GM12891 (cell line): Measurements from ENCODE around the gene ZBTB20.

Experiments
- PAX5 ChIP-seq: IDR thresholded peaks from 2 replicates; pipeline ENCODE4 v1.6.1; 2011; ENCODE audit warnings: low read length, moderate library complexity, mild to moderate bottlenecking; ENCODE audit not compliant: insufficient read depth, severe bottlenecking
- POLR2A ChIP-seq: IDR thresholded peaks from 2 replicates; pipeline ENCODE4 v1.6.1; 2011; ENCODE audit warnings: low read depth, low read length, control low read depth
- POLR2AphosphoS5 ChIP-seq: IDR thresholded peaks from 2 replicates; pipeline ENCODE4 v1.6.1; 2011; ENCODE audit warnings: low read depth, low read length, control low read depth
- POU2F2 ChIP-seq: IDR thresholded peaks from 2 replicates; pipeline ENCODE4 v1.6.1; 2011; ENCODE audit warnings: low read depth, mild to moderate bottlenecking, control low read depth, low read length, moderate library complexity
- SPI1 ChIP-seq: IDR thresholded peaks from 2 replicates; pipeline ENCODE4 v1.6.1; 2011; ENCODE audit warnings: low read depth, low read length, control low read depth
- TAF1 ChIP-seq: IDR thresholded peaks from 2 replicates; pipeline ENCODE4 v1.6.1; 2011; ENCODE audit warnings: low read depth, low read length, control low read depth

GRCh38 chr3:114873591-114873990 is 273.5 kb downstream of the ZBTB20 start:
- TF ChIP-seq POLR2A (no peak), TAF1 (no peak), POLR2AphosphoS5 (no peak), POU2F2 (no peak), SPI1 (no peak), PAX5 (no peak)
